SK-N-SH treated with all-trans-retinoic acid at 6 μM for 48 hours (cell line): ENCODE results near the gene METAP2.

ENCODE experiments used
- ATAC-seq: fragments of 200-7000 bp; cut with Tn5 transposase; 3 replicates; pipeline ENCODE4 v1.9.1; 2020; ENCODE audit warnings: mild to moderate bottlenecking, moderate library complexity
- ARNTL ChIP-seq: fragments of 450-650 bp; formaldehyde crosslinking; IDR thresholded peaks from 2 replicates; pipeline ENCODE4 v1.5.0; 2020; ENCODE audit warnings: low read depth, mild to moderate bottlenecking, moderate library complexity, borderline replicate concordance
- BACH2 ChIP-seq: fragments of 250-450 bp; sonication (Bioruptor Pico); IDR thresholded peaks from 2 replicates; pipeline ENCODE4 v1.9.0; 2021; ENCODE audit warnings: mild to moderate bottlenecking, borderline replicate concordance
- CREB5 ChIP-seq: fragments of 250-450 bp; sonication (Bioruptor Pico); IDR thresholded peaks from 2 replicates; pipeline ENCODE4 v1.5.1; 2020; ENCODE audit warnings: low read depth, mild to moderate bottlenecking, moderate library complexity
- CSRNP3 ChIP-seq: fragments of 250-450 bp; sonication (Bioruptor Pico); IDR thresholded peaks from 2 replicates; pipeline ENCODE4 v1.5.1; 2021; ENCODE audit warnings: mild to moderate bottlenecking, moderate library complexity
- OSR1 ChIP-seq: fragments of 250-450 bp; sonication (Bioruptor Pico); IDR thresholded peaks from 2 replicates; pipeline ENCODE4 v1.8.0; 2022; ENCODE audit warnings: moderate library complexity, mild to moderate bottlenecking, inconsistent platforms
- PATZ1 ChIP-seq: fragments of 250-450 bp; sonication (Bioruptor Pico); IDR thresholded peaks from 2 replicates; pipeline ENCODE4 v1.8.0; 2020; ENCODE audit warnings: mild to moderate bottlenecking, moderate library complexity, borderline replicate concordance
- POU6F1 ChIP-seq: fragments of 250-450 bp; sonication (Bioruptor Pico); IDR thresholded peaks from 2 replicates; pipeline ENCODE4 v1.8.0; 2021; ENCODE audit warnings: low read depth, mild to moderate bottlenecking, moderate library complexity, borderline replicate concordance
- PPARA ChIP-seq: fragments of 250-450 bp; sonication (Bioruptor Pico); IDR thresholded peaks from 2 replicates; pipeline ENCODE4 v1.5.0; 2020; ENCODE audit warnings: mild to moderate bottlenecking, borderline replicate concordance
- RARB ChIP-seq: fragments of 250-450 bp; sonication (Bioruptor Pico); IDR thresholded peaks from 2 replicates; pipeline ENCODE4 v1.8.0; 2021; ENCODE audit warnings: mild to moderate bottlenecking, moderate library complexity
- TOX ChIP-seq: fragments of 250-450 bp; sonication (Bioruptor Pico); IDR thresholded peaks from 2 replicates; pipeline ENCODE4 v1.8.0; 2021; ENCODE audit warnings: mild to moderate bottlenecking, moderate library complexity, borderline replicate concordance
- TSHZ2 ChIP-seq: fragments of 250-450 bp; sonication (Bioruptor Pico); IDR thresholded peaks from 2 replicates; pipeline ENCODE4 v1.5.0; 2020; ENCODE audit warnings: mild to moderate bottlenecking, moderate library complexity
- ZC3H10 ChIP-seq: fragments of 250-450 bp; sonication (Bioruptor Pico); IDR thresholded peaks from 2 replicates; pipeline ENCODE4 v1.5.1; 2021; ENCODE audit warnings: mild to moderate bottlenecking, moderate library complexity
- ZNF565 ChIP-seq: fragments of 450-650 bp; formaldehyde crosslinking; conservative IDR thresholded peaks from 2 replicates; pipeline ENCODE4 v1.5.0; 2020; ENCODE audit warnings: low read depth, mild to moderate bottlenecking, moderate library complexity
- ZNF70 ChIP-seq: fragments of 450-650 bp; formaldehyde crosslinking; IDR thresholded peaks from 2 replicates; pipeline ENCODE4 v1.5.0; 2020; ENCODE audit warnings: mild to moderate bottlenecking, moderate library complexity

Gene METAP2

GRCh38 chr12:95520816-95521215 lies 46.9 kb downstream of the METAP2 start:
- TF ChIP-seq ZC3H10 (CRISPR knock-in tag) (no peak), CREB5 (CRISPR knock-in tag) (no peak), PPARA (CRISPR knock-in tag) (no peak), ZNF70 (CRISPR knock-in tag) (no peak), BACH2 (CRISPR knock-in tag) (no peak), ARNTL (CRISPR knock-in tag) (no peak), TOX (CRISPR knock-in tag) (no peak), ZNF565 (CRISPR knock-in tag) (no peak), TSHZ2 (no peak), POU6F1 (no peak), PATZ1 (CRISPR knock-in tag) (no peak)
- ATAC-seq: no peak

- no peak for ATAC-seq
- no peak for TF ChIP-seq ZNF565 (CRISPR knock-in tag)
- TF ChIP-seq ZC3H10 (CRISPR knock-in tag): no peak
- no peak for TF ChIP-seq RARB
- no peak for TF ChIP-seq CSRNP3
- TF ChIP-seq TOX (CRISPR knock-in tag): no peak
- no peak for TF ChIP-seq BACH2 (CRISPR knock-in tag)
- TF ChIP-seq PATZ1 (CRISPR knock-in tag): no peak
- TF ChIP-seq TSHZ2: no peak
Observed at GRCh38 chr12:95522692-95523091, 48.7 kb downstream of the METAP2 start.

GRCh38 chr12:95528431-95528830 lies 54.5 kb downstream of the METAP2 start:
- TF ChIP-seq POU6F1 (no peak), OSR1 (CRISPR knock-in tag) (no peak), PPARA (CRISPR knock-in tag) (no peak), TOX (CRISPR knock-in tag) (no peak)
- ATAC-seq: no peak
